Neutrophil (primary cell): ENCODE measurements around the gene NUF2.

Experiments
- H3K27ac ChIP-seq: fragments of 200-600 bp; sonication (generic); 2 replicates; pipeline ENCODE4 v1.5.1; 2016; ENCODE audit warnings: mild to moderate bottlenecking, moderate library complexity
- H3K27me3 ChIP-seq: fragments of 200-600 bp; sonication (generic); 2 replicates; pipeline ENCODE4 v1.6.0; 2016; ENCODE audit warnings: mild to moderate bottlenecking
- H3K36me3 ChIP-seq: fragments of 200-600 bp; sonication (generic); 2 replicates; pipeline ENCODE4 v1.5.1; 2017
- H3K4me1 ChIP-seq, 2 experiments: fragments of 200-600 bp in 1 of 2; sonication (generic) in 1 of 2; 1 replicate in 1 of 2; 2 replicates in 1 of 2; pipeline versions ENCODE4 v1.5.1 to v1.6.1; 2013 to 2016; ENCODE audit warnings: low read depth in 1 of 2, low read length in 1 of 2, mild to moderate bottlenecking in 1 of 2, moderate library complexity in 1 of 2; ENCODE audit not compliant: control insufficient read depth in 1 of 2, insufficient read depth in 1 of 2
- H3K4me3 ChIP-seq, 2 experiments: fragments of 200-600 bp in 1 of 2; sonication (generic) in 1 of 2; 1 replicate in 1 of 2; 2 replicates in 1 of 2; pipeline ENCODE4 v1.5.1; 2013 to 2016; ENCODE audit warnings: low read depth in 1 of 2, low read length in 1 of 2, mild to moderate bottlenecking in 1 of 2, moderate library complexity in 1 of 2
- H3K9me3 ChIP-seq: fragments of 200-600 bp; sonication (generic); 2 replicates; pipeline ENCODE4 v1.5.1; 2016
- CTCF ChIP-seq: fragments of 200-600 bp; sonication (generic); IDR thresholded peaks from 2 replicates; pipeline ENCODE4 v1.5.1; 2016; ENCODE audit warnings: antibody characterized with exemption

The NUF2 gene

GRCh38 chr1:163388970-163389369, 67.2 kb downstream of the NUF2 start:
- no peaks in the 10 kb centered on the region for H3K36me3 ChIP-seq
- no peaks in the 10 kb centered on the region for H3K9me3 ChIP-seq
- H3K27me3 ChIP-seq: no peaks in the 10 kb centered on the region
- no peak overlapping the region for H3K4me3 ChIP-seq
- no peak overlapping the region for H3K27ac ChIP-seq
- TF ChIP-seq CTCF: no peak
- H3K4me1 ChIP-seq: no peaks in the 10 kb centered on the region

- no peak for TF ChIP-seq CTCF
- Histone ChIP-seq H3K27ac (no peak overlapping the region), H3K4me3 (no peak overlapping the region), H3K27me3 (no peaks in the 10 kb centered on the region), H3K36me3 (no peaks in the 10 kb centered on the region), H3K4me1 (no peaks in the 10 kb centered on the region), H3K9me3 (no peaks in the 10 kb centered on the region)
Observed at GRCh38 chr1:163395790-163396189, 74.0 kb downstream of the NUF2 start.

GRCh38 chr1:163397451-163398200, 75.9 kb downstream of the NUF2 start:
- TF ChIP-seq CTCF: no peak
- no peaks in the 10 kb centered on the region for H3K36me3 ChIP-seq
- H3K9me3 ChIP-seq: no peaks in the 10 kb centered on the region
- no peak overlapping the region for H3K4me3 ChIP-seq
- H3K27me3 ChIP-seq: no peaks in the 10 kb centered on the region
- H3K27ac ChIP-seq: no peak overlapping the region
- H3K4me1 ChIP-seq: no peaks in the 10 kb centered on the region

GRCh38 chr1:163399001-163399400, 77.2 kb downstream of the NUF2 start:
- Histone ChIP-seq H3K4me1 (no peaks in the 10 kb centered on the region), H3K4me3 (no peak overlapping the region), H3K27ac (no peak overlapping the region), H3K9me3 (no peaks in the 10 kb centered on the region), H3K36me3 (no peaks in the 10 kb centered on the region), H3K27me3 (no peaks in the 10 kb centered on the region)
- no peak for TF ChIP-seq CTCF

GRCh38 chr1:163399976-163400601, 78.3 kb downstream of the NUF2 start:
- Histone ChIP-seq H3K9me3 (no peaks in the 10 kb centered on the region), H3K4me1 (no peaks in the 10 kb centered on the region), H3K27me3 (no peaks in the 10 kb centered on the region), H3K36me3 (no peaks in the 10 kb centered on the region), H3K4me3 (no peak overlapping the region), H3K27ac (no peak overlapping the region)
- no peak for TF ChIP-seq CTCF
